NCI-H146 treated with DMSO at 0.1 percent for 48 hours (cell line): ENCODE results near the gene SLC25A28.

Experiments used
- DNase-seq: peaks from one replicate; lab custom pipeline; 2025; ENCODE audit not compliant: unreplicated experiment; lab: John Stamatoyannopoulos, UW

The SLC25A28 gene

GRCh38 chr10:99593312-99593711 lies 26.9 kb downstream of the SLC25A28 start:
- DNase-seq, result no peak

- DNase-seq, result no peak
Measured at GRCh38 chr10:99590799-99591198, 29.4 kb downstream of the SLC25A28 start.

- no peak for DNase-seq
Measured at GRCh38 chr10:99583687-99584086, 36.6 kb downstream of the SLC25A28 start.

- no peak for DNase-seq
Measured at GRCh38 chr10:99582255-99582770, 37.9 kb downstream of the SLC25A28 start.

- DNase-seq, result no peak
Measured at GRCh38 chr10:99579971-99580370, 40.3 kb downstream of the SLC25A28 start.

- DNase-seq, result no peak
Measured at GRCh38 chr10:99573790-99574189, 46.4 kb downstream of the SLC25A28 start.

- DNase-seq, result no peak
Measured at GRCh38 chr10:99571816-99572215, 48.4 kb downstream of the SLC25A28 start.

GRCh38 chr10:99569961-99570360 lies 50.3 kb downstream of the SLC25A28 start:
- no peak for DNase-seq

GRCh38 chr10:99569253-99569939 lies 50.8 kb downstream of the SLC25A28 start:
- DNase-seq, result no peak

- DNase-seq, result no peak
Measured at GRCh38 chr10:99565166-99565565, 55.1 kb downstream of the SLC25A28 start.

GRCh38 chr10:99564361-99564760 lies 55.9 kb downstream of the SLC25A28 start:
- no peak for DNase-seq

GRCh38 chr10:99562631-99563030 lies 57.6 kb downstream of the SLC25A28 start:
- no peak for DNase-seq
